ENCODE data around the gene KCNK3.
A peak's percentile ranks its signal among the peaks of the same experiment; 100 is the strongest.

The KCNK3 gene

GRCh38 chr2:26767894-26768487, 75.5 kb downstream of the KCNK3 start:
- DNase-seq (ENCODE audit: low read depth) = peak; percentile 75
- no peak overlapping the region for H3K4me3 ChIP-seq (ENCODE audit: low read depth, low read length)
- TF ChIP-seq CTCF (IDR thresholded peaks at IDR 0.05; ENCODE audit: control insufficient read depth, extremely low read depth, insufficient read depth) = no peak

- TF ChIP-seq CTCF (IDR thresholded peaks at IDR 0.05; ENCODE audit: control insufficient read depth, extremely low read depth, insufficient read depth) = no peak
- no peak for DNase-seq (ENCODE audit: low read depth)
- no peak overlapping the region for H3K4me3 ChIP-seq (ENCODE audit: low read depth, low read length)
These were observed 76.2 kb downstream of the KCNK3 start for GRCh38 chr2:26768759-26769088.

GRCh38 chr2:26769089-26769761, 76.7 kb downstream of the KCNK3 start:
- H3K4me3 ChIP-seq (ENCODE audit: low read depth, low read length) = no peak overlapping the region
- DNase-seq (ENCODE audit: low read depth) = no peak
- TF ChIP-seq CTCF (IDR thresholded peaks at IDR 0.05; ENCODE audit: control insufficient read depth, extremely low read depth, insufficient read depth) = no peak

- no peak overlapping the region for H3K4me3 ChIP-seq (ENCODE audit: low read depth, low read length)
- no peak for TF ChIP-seq CTCF (IDR thresholded peaks at IDR 0.05; ENCODE audit: control insufficient read depth, extremely low read depth, insufficient read depth)
- DNase-seq (ENCODE audit: low read depth) = peak; percentile 56
These were observed 78.6 kb downstream of the KCNK3 start for GRCh38 chr2:26770986-26771586.

- no peak for TF ChIP-seq CTCF (IDR thresholded peaks at IDR 0.05; ENCODE audit: control insufficient read depth, extremely low read depth, insufficient read depth)
- H3K4me3 ChIP-seq (ENCODE audit: low read depth, low read length) = no peak overlapping the region
- DNase-seq (ENCODE audit: low read depth) = peak; percentile 99
These were observed 79.8 kb downstream of the KCNK3 start for GRCh38 chr2:26772064-26773001.

GRCh38 chr2:26776195-26776800, 83.8 kb downstream of the KCNK3 start:
- no peak for DNase-seq (ENCODE audit: low read depth)

More at GRCh38 chr2:26776195-26776800, 83.8 kb downstream of the KCNK3 start:
- TF ChIP-seq CTCF (IDR thresholded peaks at IDR 0.05; ENCODE audit: control insufficient read depth, extremely low read depth, insufficient read depth) = no peak
- H3K4me3 ChIP-seq (ENCODE audit: low read depth, low read length) = no peak overlapping the region
